Measurements from ENCODE around the gene ITGA7.

Gene ITGA7

DNA sequence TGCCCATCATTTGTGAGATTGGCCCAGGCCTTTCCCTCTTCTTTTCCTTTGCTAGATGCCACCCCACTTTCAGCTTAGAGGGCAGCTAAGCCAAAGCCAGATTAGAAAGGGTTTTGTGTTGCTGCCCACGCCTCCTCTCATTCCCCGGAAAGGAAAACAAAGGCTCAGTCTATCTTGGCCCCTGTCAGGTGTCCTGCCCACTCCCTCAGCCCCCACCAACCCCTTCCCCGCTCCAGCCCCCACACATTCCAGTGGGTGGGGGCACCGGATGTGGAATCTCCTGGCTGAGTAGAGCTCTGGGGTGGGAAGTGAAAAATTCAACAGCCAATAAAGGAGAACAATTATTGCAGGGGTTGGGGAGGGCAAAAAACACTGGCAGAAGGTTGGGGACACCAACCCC is 10.3 kb upstream of the ITGA7 start:
- no peak for DNase-seq

- DNase-seq: peak; percentile 46
Measured at GRCh38 chr12:55717011-55718007, 9.6 kb upstream of the ITGA7 start.

DNA sequence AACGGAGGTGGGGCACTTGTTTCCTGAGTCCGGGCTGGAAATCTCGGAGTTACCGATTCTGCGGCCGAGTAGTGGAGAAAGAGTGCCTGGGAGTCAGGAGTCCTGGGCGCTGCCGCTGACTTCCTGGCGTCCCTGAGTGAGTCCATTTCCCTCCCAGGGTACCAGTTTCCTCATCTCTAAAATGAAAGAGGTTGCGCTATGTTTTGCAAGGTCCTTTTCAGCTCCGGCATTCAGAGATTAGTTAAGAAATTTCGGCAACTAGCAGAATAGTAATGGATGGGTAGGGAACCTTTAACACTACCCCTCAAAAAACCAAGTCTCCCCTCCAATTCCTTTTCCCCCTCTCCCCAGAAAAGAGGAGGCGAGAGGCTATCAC is 8.9 kb upstream of the ITGA7 start:
- no peak for DNase-seq

DNA sequence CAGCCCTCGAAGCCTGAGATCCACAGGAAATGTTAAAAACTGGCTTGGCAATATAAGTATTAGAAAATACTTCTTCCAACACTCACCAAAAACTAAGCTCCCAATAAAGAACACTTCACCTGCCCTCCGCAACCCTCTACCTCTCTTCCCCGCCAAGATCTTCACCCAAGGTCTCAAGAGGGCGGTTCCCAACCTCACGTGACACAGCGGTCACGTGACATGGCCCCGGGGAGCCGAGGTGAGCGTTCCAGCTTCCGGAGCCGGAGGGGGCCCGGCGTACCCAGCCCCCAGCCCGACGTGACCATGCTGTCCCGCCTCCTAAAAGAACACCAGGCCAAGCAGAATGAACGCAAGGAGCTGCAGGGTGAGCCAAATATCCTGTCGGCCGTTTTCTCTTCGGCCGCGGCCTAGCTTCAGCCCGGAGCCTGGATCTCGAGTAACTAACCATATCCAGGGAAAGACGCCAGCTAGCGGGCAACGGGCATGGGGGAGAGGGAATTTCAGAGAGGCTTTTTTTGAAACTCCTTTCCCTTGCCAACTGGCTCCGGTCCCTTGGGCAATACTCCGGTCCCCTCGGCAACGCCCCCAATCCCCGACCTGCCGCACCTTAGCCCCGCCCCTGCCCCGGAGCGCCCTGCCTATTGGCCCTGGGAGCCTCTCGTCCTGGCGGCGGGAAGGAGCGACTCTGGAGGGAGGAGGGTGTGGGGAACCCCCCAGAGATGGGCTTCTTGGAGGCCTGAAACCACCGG is 8.3 kb upstream of the ITGA7 start, which contains the start of gene BLOC1S1:
TSS of gene BLOC1S1 (plus strand) at position 214 of the 749 bp plus-strand sequence. CDS start at position 220, 6 bp downstream.
- DNase-seq: peak; percentile 97

DNA sequence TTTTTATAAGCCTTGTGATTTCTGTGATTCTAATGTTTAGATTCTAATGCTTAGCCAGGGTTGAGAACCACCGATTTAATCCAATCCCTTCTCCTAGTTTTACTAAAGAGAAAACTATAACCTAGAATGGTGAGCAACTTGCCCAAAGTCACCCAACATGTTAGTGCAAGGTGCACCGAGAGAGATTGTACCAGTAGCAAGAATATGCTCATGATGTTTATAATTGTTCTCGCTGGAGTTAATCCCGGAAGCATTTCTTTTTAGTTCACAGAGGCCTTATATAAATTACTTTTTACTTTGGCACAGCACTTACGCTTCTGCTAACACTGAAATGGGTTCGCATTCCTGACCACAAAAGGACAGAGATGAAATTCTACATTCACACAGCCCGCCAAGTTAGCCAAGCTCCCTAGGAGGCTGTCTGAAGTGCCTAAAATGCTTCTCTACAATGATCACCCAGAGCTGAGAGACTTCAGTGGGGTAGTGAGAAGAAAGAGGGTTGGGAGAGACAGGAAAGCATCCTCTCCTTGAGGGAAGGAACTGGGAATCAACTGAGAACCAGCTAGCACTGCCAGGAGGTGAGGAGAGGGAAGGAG is 7.6 kb upstream of the ITGA7 start:
- no peak for DNase-seq

- DNase-seq: no peak
Measured at GRCh38 chr12:55713721-55714120, 6.0 kb upstream of the ITGA7 start.

- DNase-seq: no peak
Measured at GRCh38 chr12:55712700-55713415, 5.2 kb upstream of the ITGA7 start.

DNA sequence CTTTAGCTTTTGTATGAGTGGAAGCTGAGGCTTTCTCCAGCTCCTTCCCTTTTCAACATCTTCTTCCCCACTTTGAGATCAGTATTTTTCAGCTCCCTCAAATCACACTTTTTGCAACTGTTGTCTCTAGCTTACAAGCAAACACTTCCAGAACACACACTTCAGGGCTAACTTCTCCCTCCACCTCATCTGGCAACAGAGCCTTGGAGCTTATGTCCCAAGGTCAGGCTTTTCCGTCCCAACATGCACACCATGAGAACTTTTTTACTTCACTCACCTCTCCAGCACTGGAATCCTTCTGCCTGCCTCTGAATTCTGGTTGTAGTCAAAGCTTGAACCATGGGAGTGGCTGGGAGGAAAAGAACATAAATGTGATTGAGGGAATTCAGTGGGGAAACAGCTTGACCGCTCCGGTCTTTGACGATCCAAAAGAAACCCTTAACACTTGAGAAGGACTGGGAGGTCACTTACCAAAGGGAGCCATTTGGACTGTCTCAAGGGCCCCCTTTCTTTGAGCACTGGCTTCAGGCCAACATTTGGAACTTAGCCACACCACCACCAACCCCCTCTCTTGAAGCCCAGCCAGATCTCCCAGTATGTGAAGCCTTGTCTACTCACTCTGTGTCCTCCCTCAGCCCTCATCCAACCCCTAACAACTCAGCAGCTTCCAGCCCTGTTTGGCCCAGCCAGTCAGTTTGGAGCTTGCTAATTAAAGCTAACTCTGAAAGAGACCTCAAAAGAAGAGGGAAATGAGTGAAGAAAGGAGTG is 4.3 kb upstream of the ITGA7 start:
- no peak for DNase-seq

DNA sequence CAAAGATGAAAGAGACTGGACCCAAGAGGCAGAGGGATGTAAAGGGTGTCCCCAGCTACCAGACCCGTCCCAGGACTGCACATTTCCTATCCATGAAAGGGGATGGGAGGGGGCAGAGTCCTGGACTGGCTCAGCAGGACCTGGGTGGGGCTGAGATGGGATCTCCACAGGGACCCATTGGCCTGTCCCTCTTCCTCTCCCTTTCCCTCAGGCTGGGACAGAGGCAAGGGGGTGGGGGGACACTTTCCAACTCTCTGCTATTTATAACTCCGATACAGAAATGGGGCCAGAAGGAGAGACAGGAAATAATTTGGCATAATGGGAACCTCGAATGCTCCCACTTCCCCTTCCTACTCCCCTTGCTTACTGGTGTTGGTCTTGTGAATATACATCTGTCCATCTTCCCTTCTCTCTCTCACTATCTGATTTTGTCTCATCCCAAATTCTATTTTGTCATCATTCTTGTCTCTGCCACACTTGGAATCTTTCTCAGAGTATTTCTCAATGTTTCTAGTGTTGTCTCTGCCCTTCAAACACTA is 1.1 kb upstream of the ITGA7 start:
- no peak for DNase-seq

DNA sequence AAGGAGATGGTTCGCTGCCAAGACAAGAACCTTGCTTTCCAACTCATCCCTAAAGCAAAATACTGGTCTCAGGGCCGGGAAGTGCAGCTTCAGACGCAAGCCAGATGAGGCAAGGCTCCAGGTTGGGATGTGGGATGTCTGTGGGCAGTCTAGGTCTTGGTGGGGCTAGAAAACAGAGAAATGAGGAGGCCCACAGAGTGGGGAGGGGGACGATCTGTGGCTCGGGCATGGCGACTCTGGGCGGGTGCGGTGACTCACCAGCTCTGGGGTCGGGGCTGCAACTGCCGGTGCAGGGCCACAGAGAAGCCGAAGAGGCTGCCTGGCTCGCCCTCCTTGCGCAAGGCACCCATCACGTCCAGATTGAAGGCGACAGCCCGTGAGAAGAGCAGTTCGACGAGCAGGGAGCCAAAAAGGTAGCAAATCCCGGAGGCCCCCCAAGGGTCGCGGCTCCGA is 459 bp downstream of the ITGA7 start:
- no peak for DNase-seq

GRCh38 chr12:55706568-55707218 is 1.0 kb downstream of the ITGA7 start:
- no peak for DNase-seq

GRCh38 chr12:55705782-55706402 is 1.8 kb downstream of the ITGA7 start:
- DNase-seq: peak; percentile 44

- DNase-seq: no peak
Measured at GRCh38 chr12:55704824-55705718, 2.6 kb downstream of the ITGA7 start.

- DNase-seq: no peak
Measured at GRCh38 chr12:55703901-55704761, 3.6 kb downstream of the ITGA7 start.

GRCh38 chr12:55703288-55703687 is 4.4 kb downstream of the ITGA7 start:
- DNase-seq: no peak

GRCh38 chr12:55702861-55703260 is 4.8 kb downstream of the ITGA7 start:
- no peak for DNase-seq

DNA sequence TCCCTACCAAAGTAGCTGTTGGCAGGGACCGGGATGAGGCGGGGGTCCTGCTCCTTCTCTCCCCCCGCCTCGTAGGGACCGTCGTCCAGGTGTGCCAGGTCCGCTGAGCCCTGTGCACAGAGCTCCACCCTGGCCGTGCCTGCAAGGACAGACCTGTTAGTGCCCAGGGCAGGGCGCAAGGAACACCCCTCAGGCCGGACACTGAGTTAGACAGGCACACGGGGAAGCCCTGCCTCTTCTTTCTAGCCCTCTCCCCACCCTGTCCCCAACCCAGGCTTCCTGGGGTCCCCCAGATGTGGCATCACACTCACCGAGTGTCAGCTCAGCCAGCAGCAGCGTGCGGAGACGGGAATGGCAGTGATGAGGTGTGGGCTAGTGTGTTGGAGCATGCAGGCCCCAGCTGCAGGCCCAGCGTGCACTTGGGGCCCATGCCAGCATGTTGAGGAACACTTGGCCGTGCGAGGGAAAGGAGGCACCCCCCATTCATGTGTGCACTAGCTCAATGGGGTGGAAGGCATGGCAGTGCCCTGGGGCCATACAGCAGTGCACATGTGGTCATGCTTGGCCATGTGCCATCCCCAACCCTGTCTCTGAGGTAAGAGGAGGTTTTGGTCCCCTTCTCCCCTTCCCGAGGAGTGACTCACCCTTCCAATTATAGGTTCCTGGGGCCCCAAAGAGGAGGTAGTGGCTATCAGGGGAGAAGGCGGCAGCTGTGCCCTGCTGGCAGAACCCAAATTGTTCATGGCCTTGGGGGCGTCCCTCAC is 7.3 kb downstream of the ITGA7 start:
- no peak for DNase-seq
